Adrenal gland (tissue), 5 donors: Measurements from ENCODE around the gene PTPRE.

ENCODE experiments used
- POLR2A ChIP-seq, 2 donors: fragments of 450-650 bp; IDR thresholded peaks; one replicate each; pipeline ENCODE4 v1.6.1; 2017; ENCODE audit warnings: antibody characterized with exemption in 2 of 2, mild to moderate bottlenecking in 2 of 2, moderate library complexity in 1 of 2
- TF ChIP-seq, protein P1 (sequence below), 6 experiments: fragments of 450-650 bp in 4 of 6; fragments of 200-600 bp in 2 of 6; sonication (generic) in 1 of 6; IDR thresholded peaks; 1 replicate in 5 of 6; 2 replicates in 1 of 6; pipeline versions ENCODE4 v1.5.1 to v1.8.0; 2016 to 2021; ENCODE audit warnings: antibody characterized with exemption in 6 of 6, mild to moderate bottlenecking in 2 of 6, moderate library complexity in 1 of 6
- donor health status: DM: no; HTN: no; CAD: no.

DNA sequence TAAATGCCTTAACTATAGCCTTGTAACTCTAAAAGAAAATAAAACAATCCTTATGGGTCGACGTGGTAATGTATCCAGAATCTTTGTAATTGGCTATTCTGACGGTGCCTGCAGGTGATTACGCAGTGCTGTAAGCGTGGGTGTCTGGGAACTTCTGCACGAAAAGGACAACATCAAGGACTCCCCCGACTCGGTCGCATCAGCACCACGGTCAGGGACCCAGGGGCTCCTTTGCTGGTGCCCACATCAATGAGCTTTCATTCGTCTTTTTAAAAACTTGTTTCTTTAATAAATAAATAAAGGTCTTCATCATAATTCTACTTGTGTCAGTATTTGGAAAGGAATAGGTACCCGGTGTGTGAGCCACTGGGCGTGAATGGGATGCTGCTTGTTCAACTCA, 206.1 kb downstream of the PTPRE start:
- TF ChIP-seq POLR2A (IDR thresholded peaks at IDR 0.05): no peak
- TF ChIP-seq, protein P1, sequence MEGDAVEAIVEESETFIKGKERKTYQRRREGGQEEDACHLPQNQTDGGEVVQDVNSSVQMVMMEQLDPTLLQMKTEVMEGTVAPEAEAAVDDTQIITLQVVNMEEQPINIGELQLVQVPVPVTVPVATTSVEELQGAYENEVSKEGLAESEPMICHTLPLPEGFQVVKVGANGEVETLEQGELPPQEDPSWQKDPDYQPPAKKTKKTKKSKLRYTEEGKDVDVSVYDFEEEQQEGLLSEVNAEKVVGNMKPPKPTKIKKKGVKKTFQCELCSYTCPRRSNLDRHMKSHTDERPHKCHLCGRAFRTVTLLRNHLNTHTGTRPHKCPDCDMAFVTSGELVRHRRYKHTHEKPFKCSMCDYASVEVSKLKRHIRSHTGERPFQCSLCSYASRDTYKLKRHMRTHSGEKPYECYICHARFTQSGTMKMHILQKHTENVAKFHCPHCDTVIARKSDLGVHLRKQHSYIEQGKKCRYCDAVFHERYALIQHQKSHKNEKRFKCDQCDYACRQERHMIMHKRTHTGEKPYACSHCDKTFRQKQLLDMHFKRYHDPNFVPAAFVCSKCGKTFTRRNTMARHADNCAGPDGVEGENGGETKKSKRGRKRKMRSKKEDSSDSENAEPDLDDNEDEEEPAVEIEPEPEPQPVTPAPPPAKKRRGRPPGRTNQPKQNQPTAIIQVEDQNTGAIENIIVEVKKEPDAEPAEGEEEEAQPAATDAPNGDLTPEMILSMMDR (IDR thresholded peaks at IDR 0.05): no peak
